H1 (cell line): ENCODE measurements around the gene KCND3. TPM values are rescaled to one million over a fixed set of nuclear protein-coding genes. Genes with fewer than 3 reads are reported as not detected.

Experiments used
- CTCF ChIA-PET: fragments of 300-600 bp; sonication (Branson Sonifier 250); formaldehyde crosslinking; loops from one replicate; lab custom pipeline; 2021; ENCODE audit not compliant: partially characterized antibody; lab: Charles Lee
- POLR2A ChIA-PET: fragments of 300-600 bp; sonication (Branson Sonifier 250); formaldehyde crosslinking; loops from one replicate; lab custom pipeline; 2021; ENCODE audit warnings: inconsistent platforms; ENCODE audit not compliant: partially characterized antibody; lab: Charles Lee
- DNase-seq, 2 experiments: peaks; one replicate each; pipeline versions ENCODE4 v3.0.0 to v3.0.0-alpha.2; 2010 to 2022; ENCODE audit warnings: low spot score in 2 of 2, low read depth in 1 of 2, mixed read lengths in 1 of 2
- FAIRE-seq: peaks from 2 replicates; lab custom pipeline; 2011; peaks lifted over from hg19 to GRCh38; lab: Jason Lieb, UNC
- H2AFZ ChIP-seq: 2 replicates; pipeline ENCODE4 v1.8.1; 2012; ENCODE audit warnings: low read length, inconsistent platforms
- H2AK5ac ChIP-seq: 2 replicates; pipeline ENCODE4 v1.6.1; 2013; ENCODE audit warnings: low read depth, low read length
- H2BK120ac ChIP-seq: replicated peaks from 2 replicates; pipeline ENCODE3; 2013; ENCODE audit warnings: low read depth, low read length, inconsistent platforms
- H2BK12ac ChIP-seq: 2 replicates; pipeline ENCODE4 v1.6.1; 2013; ENCODE audit warnings: low read depth, low read length
- H2BK15ac ChIP-seq: 2 replicates; pipeline ENCODE4 v1.6.1; 2013; ENCODE audit warnings: low read length
- H2BK20ac ChIP-seq: 2 replicates; pipeline ENCODE4 v1.6.1; 2013; ENCODE audit warnings: low read length
- H2BK5ac ChIP-seq: 2 replicates; pipeline ENCODE4 v1.6.1; 2013; ENCODE audit warnings: low read depth, low read length
- H3K14ac ChIP-seq: 2 replicates; pipeline ENCODE4 v1.6.1; 2013; ENCODE audit warnings: inconsistent platforms; ENCODE audit not compliant: insufficient read length
- H3K18ac ChIP-seq: 2 replicates; pipeline ENCODE4 v1.6.1; 2013; ENCODE audit warnings: low read length; ENCODE audit errors: extremely low read depth
- H3K23ac ChIP-seq: 2 replicates; pipeline ENCODE4 v1.6.1; 2013; ENCODE audit warnings: inconsistent platforms; ENCODE audit not compliant: insufficient read length
- H3K23me2 ChIP-seq: 2 replicates; pipeline ENCODE4 v1.6.1; 2013; ENCODE audit warnings: low read depth, low read length
- H3K27ac ChIP-seq: 2 replicates; pipeline ENCODE4 v1.6.1; 2011; ENCODE audit warnings: low read depth, low read length, inconsistent platforms
- H3K27me3 ChIP-seq, 4 experiments: replicated peaks in 1 of 4; 1 replicate in 1 of 4; 2 replicates in 3 of 4; pipeline versions ENCODE4 v1.6.1 to v1.8.1; 2011 to 2013; ENCODE audit warnings: low read length in 3 of 4, mild to moderate bottlenecking in 3 of 4, inconsistent platforms in 2 of 4, mixed read lengths in 2 of 4, moderate library complexity in 1 of 4; ENCODE audit not compliant: control insufficient read depth in 3 of 4, insufficient read depth in 3 of 4; ENCODE audit errors: extremely low read depth in 1 of 4
- H3K36me3 ChIP-seq, 4 experiments: 2 replicates each; pipeline versions ENCODE4 v1.6.1 to v1.8.1; 2011 to 2013; ENCODE audit warnings: mild to moderate bottlenecking in 4 of 4, low read length in 3 of 4, moderate library complexity in 2 of 4, control low read depth in 1 of 4, inconsistent platforms in 1 of 4; ENCODE audit not compliant: insufficient read depth in 4 of 4, control insufficient read depth in 2 of 4
- H3K4ac ChIP-seq: replicated peaks from 2 replicates; pipeline ENCODE3; 2013; ENCODE audit warnings: low read length, low read depth, mixed read lengths, inconsistent platforms; ENCODE audit not compliant: insufficient read length
- H3K4me1 ChIP-seq, 4 experiments: replicated peaks in 1 of 4; 1 replicate in 1 of 4; 2 replicates in 3 of 4; pipeline versions ENCODE4 v1.6.1 to v1.8.1; 2011 to 2013; ENCODE audit warnings: low read length in 3 of 4, inconsistent platforms in 2 of 4, mixed read lengths in 1 of 4; ENCODE audit not compliant: insufficient read depth in 4 of 4, control insufficient read depth in 3 of 4
- H3K4me2 ChIP-seq, 2 experiments: 2 replicates each; pipeline versions ENCODE4 v1.6.1 to v1.8.1; 2011 to 2013; ENCODE audit warnings: low read depth in 2 of 2, low read length in 2 of 2, control low read depth in 1 of 2, inconsistent platforms in 1 of 2, mild to moderate bottlenecking in 1 of 2; ENCODE audit not compliant: insufficient read depth in 1 of 2
- H3K4me3 ChIP-seq, 4 experiments: fragments of 200-600, 300-600 bp in 1 of 4; sonication (generic), shearing (Covaris generic), sonication (Bioruptor Twin) in 1 of 4; 2 replicates each; pipeline versions ENCODE4 v1.5.1 to v1.8.1; 2011 to 2016; ENCODE audit warnings: low read length in 4 of 4, low read depth in 3 of 4, control low read depth in 2 of 4, inconsistent platforms in 2 of 4, mild to moderate bottlenecking in 2 of 4, mixed read lengths in 1 of 4, moderate library complexity in 1 of 4; ENCODE audit not compliant: insufficient read depth in 2 of 4; ENCODE audit errors: extremely low read depth in 1 of 4
- H3K56ac ChIP-seq: replicated peaks from 2 replicates; pipeline ENCODE3; 2013; ENCODE audit warnings: low read depth, mild to moderate bottlenecking, mixed read lengths, low read length, inconsistent platforms; ENCODE audit not compliant: insufficient read length
- H3K79me1 ChIP-seq: 2 replicates; pipeline ENCODE4 v1.6.1; 2013; ENCODE audit warnings: low read depth, low read length, control low read depth
- H3K79me2 ChIP-seq, 2 experiments: 2 replicates each; pipeline versions ENCODE4 v1.6.1 to v1.8.1; 2012 to 2013; ENCODE audit warnings: low read length in 2 of 2, mild to moderate bottlenecking in 2 of 2, inconsistent platforms in 1 of 2; ENCODE audit not compliant: insufficient read depth in 2 of 2, control insufficient read depth in 1 of 2
- H3K9ac ChIP-seq, 4 experiments: replicated peaks in 1 of 4; 1 replicate in 1 of 4; 2 replicates in 3 of 4; pipeline versions ENCODE4 v1.6.1 to v1.8.1; 2011 to 2013; ENCODE audit warnings: low read depth in 3 of 4, low read length in 3 of 4, control low read depth in 2 of 4, mild to moderate bottlenecking in 2 of 4, moderate library complexity in 2 of 4, inconsistent platforms in 1 of 4; ENCODE audit errors: extremely low read depth in 1 of 4
- H3K9me3 ChIP-seq, 2 experiments: 2 replicates each; pipeline versions ENCODE4 v1.6.1 to v1.8.1; 2012 to 2013; ENCODE audit warnings: mild to moderate bottlenecking in 2 of 2, moderate library complexity in 2 of 2, control low read depth in 1 of 2, inconsistent platforms in 1 of 2, low read depth in 1 of 2, low read length in 1 of 2, mixed read lengths in 1 of 2; ENCODE audit not compliant: insufficient read depth in 2 of 2
- H4K20me1 ChIP-seq, 2 experiments: replicated peaks in 1 of 2; 2 replicates each; pipeline versions ENCODE3 to v1.8.1; 2011 to 2013; ENCODE audit warnings: inconsistent platforms in 2 of 2, low read length in 2 of 2, mild to moderate bottlenecking in 1 of 2; ENCODE audit not compliant: insufficient read depth in 2 of 2, control insufficient read depth in 1 of 2
- H4K5ac ChIP-seq: 2 replicates; pipeline ENCODE4 v1.6.1; 2013; ENCODE audit warnings: low read length, low read depth, mixed read lengths, inconsistent platforms; ENCODE audit not compliant: insufficient read length
- H4K8ac ChIP-seq: 2 replicates; pipeline ENCODE4 v1.8.0; 2013; ENCODE audit warnings: mild to moderate bottlenecking, moderate library complexity, low read length, inconsistent platforms; ENCODE audit not compliant: insufficient read depth; ENCODE audit errors: extremely low read depth
- H4K91ac ChIP-seq: replicated peaks from 2 replicates; pipeline ENCODE3; 2013; ENCODE audit warnings: low read length, mixed read lengths, inconsistent platforms; ENCODE audit not compliant: insufficient read length
- BCL11A ChIP-seq, 2 experiments: IDR thresholded peaks; one replicate each; pipeline ENCODE4 v1.6.1; 2011; ENCODE audit warnings: low read depth in 2 of 2, low read length in 2 of 2, mild to moderate bottlenecking in 2 of 2
- JUND ChIP-seq: IDR thresholded peaks from 2 replicates; pipeline ENCODE4 v1.6.1; 2011; ENCODE audit warnings: mild to moderate bottlenecking, improper control_type of control experiment, low read length
- RBBP5 ChIP-seq: IDR thresholded peaks from 2 replicates; pipeline ENCODE4 v1.7.1; 2012; ENCODE audit warnings: low read depth, mild to moderate bottlenecking, inconsistent platforms, low read length, moderate library complexity, borderline replicate concordance
- RXRA ChIP-seq: IDR thresholded peaks from 2 replicates; pipeline ENCODE4 v1.6.1; 2011; ENCODE audit warnings: low read depth, mild to moderate bottlenecking, low read length, moderate library complexity; ENCODE audit not compliant: insufficient read depth
- SAP30 ChIP-seq: fragments of 300-600 bp; sonication (generic); IDR thresholded peaks from 2 replicates; pipeline ENCODE4 v1.7.1; 2012; ENCODE audit warnings: low read length, moderate library complexity, mild to moderate bottlenecking, inconsistent platforms; ENCODE audit not compliant: insufficient read depth, insufficient replicate concordance
- TAF1 ChIP-seq: IDR thresholded peaks from 2 replicates; pipeline ENCODE4 v1.6.1; 2011; ENCODE audit warnings: mild to moderate bottlenecking, low read depth, low read length
- TEAD4 ChIP-seq: IDR thresholded peaks from 2 replicates; pipeline ENCODE4 v1.6.1; 2012; ENCODE audit warnings: low read depth, low read length, inconsistent platforms, mixed read lengths
- WGBS, 2 experiments: shearing (Covaris generic) in 1 of 2; methylation state at CpG; one replicate each; pipeline versions ENCODE4 v1.1.6 to v1.1.7; 2013 to 2015; ENCODE audit warnings: low lambda C conversion rate in 2 of 2, mixed read lengths in 2 of 2, inconsistent platforms in 1 of 2, low coverage in 1 of 2, missing lambda C conversion rate in 1 of 2; ENCODE audit not compliant: insufficient replicate concordance in 2 of 2, insufficient coverage in 1 of 2, insufficient read length in 1 of 2; ENCODE audit errors: extremely low coverage in 1 of 2, missing lambda C conversion rate in 1 of 2; 5-methylcytosine and 5-hydroxymethylcytosine counted together
- polyA plus RNA-seq, 7 experiments: library from polyadenylated mRNA; depleted of rRNA in 3 of 7; stranded (reverse) in 5 of 7; unstranded in 2 of 7; fragments of >200 nt in 5 of 7; fragments of 200-250 nt in 2 of 7; gene quantifications; 1 replicate in 5 of 7; 2 replicates in 1 of 7; 4 replicates in 1 of 7; pipeline versions ENCODE4 v1.2.1 to v1.2.3, GENCODE V29; 2011 to 2013; ENCODE audit warnings: missing spikeins in 2 of 7, mixed read lengths in 2 of 7
- total RNA-seq: library from RNA; stranded (reverse); fragmentation: NEBNext Ultra II Directional; extraction: Animal tissue kit (Norgen Biotek cat#: 25700); gene quantifications from 2 replicates; pipeline ENCODE4 v1.2.1, GENCODE V29; 2021
- TF ChIP-seq, protein P1 (sequence below): IDR thresholded peaks from 2 replicates; pipeline ENCODE4 v1.6.1; 2011; ENCODE audit warnings: low read length, improper control_type of control experiment
- TF ChIP-seq, protein P2 (sequence below): IDR thresholded peaks from 2 replicates; pipeline ENCODE4 v1.6.1; 2012; ENCODE audit warnings: inconsistent platforms

The KCND3 gene
- total and polyA plus RNA-seq, 2 of the 8 experiments (the other 6 are each of a cell fraction or from before 2014, with no cell fraction given) = 0.14 to 0.48 TPM

DNA sequence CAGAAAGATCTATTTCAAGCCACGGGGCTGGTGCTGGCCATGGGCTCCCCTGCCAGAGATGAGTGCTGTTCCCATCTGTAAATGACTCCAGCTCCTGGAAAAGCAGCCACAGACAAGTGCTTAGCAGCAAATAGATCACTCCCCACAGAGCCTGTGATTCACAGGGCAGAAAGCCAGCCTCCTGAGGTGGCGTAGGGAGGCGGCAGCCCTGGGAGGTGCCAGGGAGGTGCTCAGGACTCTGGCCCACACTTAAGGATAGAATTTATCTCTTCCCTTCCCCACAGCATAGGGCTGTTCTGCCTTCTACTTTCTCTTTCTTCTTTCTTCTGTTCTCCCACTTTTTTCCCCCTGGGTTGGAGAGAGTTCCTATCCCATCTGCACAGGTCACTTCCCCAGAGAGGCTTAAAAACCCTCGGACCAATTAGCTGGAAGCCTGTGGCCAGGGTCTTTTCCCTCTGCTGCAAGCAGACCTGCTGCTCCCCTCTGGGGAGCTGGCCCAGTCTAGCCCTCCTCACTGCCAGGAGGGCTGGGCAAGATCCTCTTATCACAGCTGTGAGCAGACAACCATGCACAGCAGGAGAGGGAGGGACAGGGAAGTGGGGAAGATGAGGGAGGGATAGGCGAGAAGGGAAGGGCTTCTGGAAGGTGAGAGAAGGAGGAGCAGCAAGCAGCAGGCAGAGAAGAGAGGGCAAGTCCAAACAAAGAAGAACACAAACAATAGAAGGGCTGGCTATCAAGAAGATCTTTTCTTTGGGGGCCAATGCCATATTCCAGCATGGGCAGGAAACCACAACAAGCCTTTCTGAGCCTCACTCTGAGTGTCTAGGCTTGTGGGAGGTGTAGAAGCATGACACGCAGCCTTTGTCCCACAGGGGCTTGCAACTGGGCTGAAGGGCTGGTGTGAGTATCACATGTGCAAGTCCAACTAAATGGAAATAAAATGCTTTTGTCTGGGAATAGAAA lies 41.0 kb downstream of the KCND3 start:
- Histone ChIP-seq H3K23ac (no peak overlapping the region), H3K9me3 (no peaks in the 10 kb centered on the region), H2BK5ac (no peak overlapping the region), H4K91ac (no peak overlapping the region), H2BK20ac (no peak overlapping the region), H3K27ac (no peak overlapping the region), H2BK12ac (no peak overlapping the region), H3K9ac (no peak overlapping the region), H3K36me3 (no peaks in the 10 kb centered on the region), H2BK120ac (no peak overlapping the region), H3K14ac (no peak overlapping the region), H4K20me1 (no peaks in the 10 kb centered on the region), H3K23me2 (no peaks in the 10 kb centered on the region), H3K4me1 (peaks cover 0 to 6% (median 3%) of the 10 kb centered on the region in 4 experiments; a peak in 4 of 7 replicates), H3K79me2 (no peaks in the 10 kb centered on the region), H3K79me1 (no peaks in the 10 kb centered on the region), H3K4ac (no peak overlapping the region), H3K18ac (no peak overlapping the region; the same call in 1 of the 2 replicates), H3K4me3 (no peak overlapping the region), H3K56ac (no peak overlapping the region), H4K8ac (no peak overlapping the region), H2AFZ (0 out of 2 replicates have a peak overlapping the region, but pooled peaks have one; percentile 18), H2BK15ac (no peak overlapping the region; the same call in 1 of the 2 replicates), H3K27me3 (no peaks in the 10 kb centered on the region), H4K5ac (no peak overlapping the region), H2AK5ac (peak overlapping the region; percentile 75; the same call in 1 of the 2 replicates), H3K4me2 (no peak overlapping the region)
- 68% methylated on average over 6 of the region's 6 CpGs; no CpG with 5 or more reads in 1 of the 2 experiments for WGBS, 2 experiments
- DNase-seq = no peak
- ChIA-PET CTCF (interaction anchor here (1.1 kb wide), 1 partner anchor 20 kb away, joined by 3 read pairs; no protein-coding TSS in a partner anchor), POLR2A (no interaction called here)
- FAIRE-seq = no peak
- TF ChIP-seq TAF1 = no peak
- no peak for TF ChIP-seq RXRA
- TF ChIP-seq JUND = no peak
- no peak for TF ChIP-seq BCL11A (IDR thresholded peaks at IDR 0.05; ENCODE audit: low read depth in 2 of 2, low read length in 2 of 2)
- no peak for TF ChIP-seq RBBP5
- TF ChIP-seq, protein P1, sequence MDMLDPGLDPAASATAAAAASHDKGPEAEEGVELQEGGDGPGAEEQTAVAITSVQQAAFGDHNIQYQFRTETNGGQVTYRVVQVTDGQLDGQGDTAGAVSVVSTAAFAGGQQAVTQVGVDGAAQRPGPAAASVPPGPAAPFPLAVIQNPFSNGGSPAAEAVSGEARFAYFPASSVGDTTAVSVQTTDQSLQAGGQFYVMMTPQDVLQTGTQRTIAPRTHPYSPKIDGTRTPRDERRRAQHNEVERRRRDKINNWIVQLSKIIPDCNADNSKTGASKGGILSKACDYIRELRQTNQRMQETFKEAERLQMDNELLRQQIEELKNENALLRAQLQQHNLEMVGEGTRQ = no peak
- TF ChIP-seq TEAD4 = no peak
- TF ChIP-seq SAP30 = no peak
- TF ChIP-seq, protein P2, sequence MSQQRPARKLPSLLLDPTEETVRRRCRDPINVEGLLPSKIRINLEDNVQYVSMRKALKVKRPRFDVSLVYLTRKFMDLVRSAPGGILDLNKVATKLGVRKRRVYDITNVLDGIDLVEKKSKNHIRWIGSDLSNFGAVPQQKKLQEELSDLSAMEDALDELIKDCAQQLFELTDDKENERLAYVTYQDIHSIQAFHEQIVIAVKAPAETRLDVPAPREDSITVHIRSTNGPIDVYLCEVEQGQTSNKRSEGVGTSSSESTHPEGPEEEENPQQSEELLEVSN = no peak
